K562 (cell line): ENCODE results near the gene MYL3. TPM values are rescaled to one million over a fixed set of nuclear protein-coding genes. Genes with fewer than 3 reads are reported as not detected.

Source experiments
- ATAC-seq: fragments of 200-7000 bp; cut with Tn5 transposase; 3 replicates; pipeline ENCODE4 v1.9.1; 2020; ENCODE audit warnings: moderate library complexity
- BruUV-seq: library from RNA; stranded (reverse); fragments of 400-500 nt; replicated peaks from 2 replicates; lab custom pipeline; 2021; lab: Mats Ljungman, UMichigan
- CTCF ChIA-PET: fragments of 300-600 bp; formaldehyde crosslinking; extraction: SDS; loops from one replicate; lab custom pipeline; 2021; ENCODE audit warnings: low intra/inter-chr PET ratio; lab: Yijun Ruan, JAX
- POLR2A ChIA-PET: fragments of 300-600, 350-650 bp; sonication (Branson Sonifier 250); formaldehyde crosslinking; extraction: SDS; loops from one replicate; lab custom pipeline; 2021; ENCODE audit warnings: antibody characterized with exemption, inconsistent platforms; lab: Yijun Ruan, JAX
- DNase-seq, 4 experiments: peaks; one replicate each; pipeline versions ENCODE4 v3.0.0 to v3.0.0-alpha.2; 2011 to 2018; ENCODE audit warnings: low spot score in 3 of 4, mixed read lengths in 3 of 4; ENCODE audit errors: extremely low read depth in 1 of 4
- FAIRE-seq: peaks from 2 replicates; lab custom pipeline; 2011; peaks lifted over from hg19 to GRCh38; lab: Jason Lieb, UNC
- H2AFZ ChIP-seq: 2 replicates; pipeline ENCODE4 v1.6.0; 2011; ENCODE audit warnings: low read depth, low read length, control low read depth, inconsistent platforms
- H3K27ac ChIP-seq: fragments of 200-600 bp; 3 replicates; pipeline ENCODE4 v1.8.0; 2011; ENCODE audit warnings: low read depth, mild to moderate bottlenecking, control low read depth, inconsistent platforms, low read length, moderate library complexity, mixed read lengths; ENCODE audit errors: extremely low read depth
- H3K27me3 ChIP-seq, 2 experiments: fragments of 300-600 bp in 1 of 2; 2 replicates in 1 of 2; 3 replicates in 1 of 2; pipeline versions ENCODE4 v1.6.0 to v1.8.0; 2011; ENCODE audit warnings: inconsistent platforms in 2 of 2, low read length in 2 of 2, mild to moderate bottlenecking in 1 of 2, mixed read lengths in 1 of 2, moderate library complexity in 1 of 2; ENCODE audit not compliant: control insufficient read depth in 2 of 2, insufficient read depth in 2 of 2
- H3K36me3 ChIP-seq: fragments of 300-600 bp; 3 replicates; pipeline ENCODE4 v1.8.0; 2011; ENCODE audit warnings: mild to moderate bottlenecking, low read length, inconsistent platforms; ENCODE audit not compliant: control insufficient read depth, insufficient read depth
- H3K4me1 ChIP-seq, 2 experiments: fragments of 200-600 bp in 1 of 2; replicated peaks in 1 of 2; 2 replicates in 1 of 2; 3 replicates in 1 of 2; pipeline versions ENCODE4 v1.5.1 to v1.8.0; 2011; ENCODE audit warnings: inconsistent platforms in 2 of 2, low read length in 2 of 2, mild to moderate bottlenecking in 1 of 2, mixed read lengths in 1 of 2, moderate library complexity in 1 of 2; ENCODE audit not compliant: control insufficient read depth in 2 of 2, insufficient read depth in 2 of 2
- H3K4me2 ChIP-seq: 2 replicates; pipeline ENCODE4 v1.6.1; 2011; ENCODE audit warnings: low read length, control low read depth, inconsistent platforms, mixed read lengths; ENCODE audit not compliant: insufficient read depth
- H3K4me3 ChIP-seq: fragments of 200-600 bp; sonication (generic), shearing (Covaris generic); 2 replicates; pipeline ENCODE4 v1.5.1; 2016; ENCODE audit warnings: control low read depth, inconsistent platforms
- H3K79me2 ChIP-seq: fragments of 200-600 bp; 3 replicates; pipeline ENCODE4 v1.8.0; 2011; ENCODE audit warnings: low read length, inconsistent platforms; ENCODE audit not compliant: control insufficient read depth, insufficient read depth
- H3K9ac ChIP-seq, 2 experiments: 2 replicates each; pipeline versions ENCODE4 v1.6.0 to v1.6.1; 2011; ENCODE audit warnings: low read depth in 2 of 2, low read length in 2 of 2, control low read depth in 1 of 2, inconsistent platforms in 1 of 2, mild to moderate bottlenecking in 1 of 2, mixed read lengths in 1 of 2; ENCODE audit not compliant: insufficient read depth in 1 of 2
- H3K9me1 ChIP-seq: one replicate; pipeline ENCODE4 v1.6.0; 2011; ENCODE audit warnings: inconsistent platforms, mild to moderate bottlenecking, low read length, moderate library complexity; ENCODE audit not compliant: control insufficient read depth, insufficient read depth
- H3K9me3 ChIP-seq: replicated peaks from 2 replicates; pipeline ENCODE4 v1.5.1; 2011; ENCODE audit warnings: low read depth, low read length, inconsistent platforms; ENCODE audit not compliant: control insufficient read depth, insufficient read depth
- H4K20me1 ChIP-seq: replicated peaks from 2 replicates; pipeline ENCODE4 v1.6.1; 2011; ENCODE audit warnings: low read length, inconsistent platforms, mixed read lengths; ENCODE audit not compliant: control insufficient read depth, insufficient read depth
- CTCFL ChIP-seq: IDR thresholded peaks from 2 replicates; pipeline ENCODE4 v1.6.1; 2011; ENCODE audit warnings: borderline replicate concordance, low read depth, mild to moderate bottlenecking, moderate library complexity, low read length; ENCODE audit not compliant: insufficient read depth, poor library complexity, severe bottlenecking
- FIP1L1 ChIP-seq: fragments of 200-400 bp; formaldehyde crosslinking; IDR thresholded peaks from 2 replicates; pipeline ENCODE4 v1.6.1; 2018; ENCODE audit warnings: mild to moderate bottlenecking, low read depth, low read length; ENCODE audit not compliant: poor library complexity, severe bottlenecking
- MBD1 ChIP-seq: fragments of 250-450 bp; sonication (Bioruptor Pico); IDR thresholded peaks from 2 replicates; pipeline ENCODE4 v1.8.0; 2022; ENCODE audit warnings: inconsistent platforms
- PRPF4 ChIP-seq: fragments of 200-400 bp; formaldehyde crosslinking; IDR thresholded peaks from one replicate; pipeline ENCODE4 v1.6.1; 2017; ENCODE audit warnings: low read length, low read depth, mild to moderate bottlenecking; ENCODE audit not compliant: insufficient read depth, poor library complexity, severe bottlenecking
- RBM39 ChIP-seq: fragments of 200-400 bp; formaldehyde crosslinking; optimal IDR thresholded peaks from 2 replicates; pipeline ENCODE3; 2018; ENCODE audit warnings: low read depth, low read length
- XRCC5 ChIP-seq: fragments of 200-400 bp; formaldehyde crosslinking; IDR thresholded peaks from 2 replicates; pipeline ENCODE4 v1.6.1; 2017; ENCODE audit warnings: low read depth, mild to moderate bottlenecking, low read length
- YY1 ChIP-seq, 3 experiments: IDR thresholded peaks; 2 replicates each; pipeline ENCODE4 v1.6.1; 2011; ENCODE audit warnings: low read length in 2 of 3, mild to moderate bottlenecking in 2 of 3, moderate library complexity in 2 of 3, borderline replicate concordance in 1 of 3, control low read depth in 1 of 3, low read depth in 1 of 3; ENCODE audit not compliant: insufficient read depth in 3 of 3, insufficient replicate concordance in 2 of 3, control insufficient read depth in 1 of 3, insufficient read length in 1 of 3; ENCODE audit errors: extremely low read depth in 1 of 3
- ZBTB8A ChIP-seq: fragments of 450-650 bp; IDR thresholded peaks from 2 replicates; pipeline ENCODE4 v1.6.1; 2018; ENCODE audit warnings: mild to moderate bottlenecking, moderate library complexity; ENCODE audit not compliant: partially characterized antibody
- WGBS: fragments of 100-300 bp; shearing (Covaris generic); methylation state at CpG from one replicate; pipeline ENCODE4 v1.1.6; 2016; ENCODE audit warnings: low coverage, mixed read lengths; ENCODE audit not compliant: insufficient coverage; ENCODE audit errors: missing lambda C conversion rate; 5-methylcytosine and 5-hydroxymethylcytosine counted together
- in situ Hi-C: fragments of 300-500 bp; cut with MboI; formaldehyde crosslinking; loops from 4 replicates; pipeline ENCODE4 v1.15.0; 2018; ENCODE audit warnings: inconsistent platforms, mixed read lengths
- intact Hi-C: fragments of 100-400 bp; cut with micrococcal nuclease; formaldehyde crosslinking; loops from 2 replicates; pipeline ENCODE4 v1.14.2; 2022
- polyA plus RNA-seq, 8 experiments: library from polyadenylated mRNA; depleted of rRNA in 4 of 8; stranded (reverse) in 5 of 8; unstranded in 3 of 8; fragments of >200 nt; fragmentation: Nextera tagmentation in 2 of 8; fragmentation: Illumina TruSeq in 1 of 8; extraction: Ambion mirVana in 2 of 8; extraction: Trizol in 1 of 8; gene quantifications; 2 replicates each; pipeline versions ENCODE4 v1.2.1 to v1.2.3, GENCODE V29; 2011 to 2014; ENCODE audit warnings: inconsistent platforms in 1 of 8, missing spikeins in 1 of 8
- total RNA-seq, 7 experiments: library from RNA; depleted of rRNA in 6 of 7; stranded (reverse); fragments of >200 nt in 6 of 7; fragmentation: Illumina TruSeq in 2 of 7; extraction: Trizol in 2 of 7; gene quantifications; 2 replicates each; pipeline versions ENCODE4 v1.2.1 to v1.2.3, GENCODE V29; 2011 to 2021; ENCODE audit warnings: low replicate concordance in 1 of 7
- TF ChIP-seq, protein P1 (sequence below): IDR thresholded peaks from 2 replicates; pipeline ENCODE4 v1.6.1; 2014; ENCODE audit warnings: antibody characterized with exemption
- TF ChIP-seq, protein P2 (sequence below): fragments of 200-800 bp; sonication (Bioruptor generic); IDR thresholded peaks from 2 replicates; pipeline ENCODE4 v1.6.1; 2017; ENCODE audit warnings: missing genetic modification characterization, missing compliant biosample characterization
- TF ChIP-seq, protein P3 (sequence below): fragments of 450-650 bp; conservative IDR thresholded peaks from 2 replicates; pipeline ENCODE4 v1.6.1; 2016; ENCODE audit warnings: missing genetic modification characterization, low read depth, mild to moderate bottlenecking, missing compliant biosample characterization, moderate library complexity

The MYL3 gene
- total and polyA plus RNA-seq, 9 of the 15 experiments (the other 6 are each of a cell fraction or from before 2014, with no cell fraction given), result 0.14 to 0.45 TPM; not detected in 7

GRCh38 chr3:46866032-46866595, 2.9 kb upstream of the MYL3 start:
- Histone ChIP-seq H3K79me2 (no peaks in the 10 kb centered on the region), H3K9me3 (no peaks in the 10 kb centered on the region), H3K27ac (no peak overlapping the region), H3K27me3 (peaks cover 5 to 42% of the 10 kb centered on the region in 2 experiments; a peak in 4 of 5 replicates), H3K4me1 (peaks cover 0 to 15% of the 10 kb centered on the region in 2 experiments; a peak in 2 of 5 replicates), H3K36me3 (no peaks in the 10 kb centered on the region), H3K4me3 (no peak overlapping the region), H3K4me2 (no peak overlapping the region), H4K20me1 (peaks cover 27% of the 10 kb centered on the region), H3K9me1 (no peaks in the 10 kb centered on the region), H3K9ac (no peak overlapping the region), H2AFZ (no peak overlapping the region)
- in situ Hi-C loops, result no loop called here
- ATAC-seq (no peak), DNase-seq (no peak), FAIRE-seq (no peak)
- POLR2A ChIA-PET, result interaction anchor here (0.6 kb wide), 1 partner anchor 315 kb away, joined by 3 read pairs; no protein-coding TSS in a partner anchor
- intact Hi-C loops, result loop anchor here (1.0 to 10.0 kb wide), 4 partner anchors 29 to 509 kb away; no protein-coding TSS in a partner anchor
- WGBS, result 29% methylated on average over 11 of the region's 11 CpGs
- BruUV-seq, result no TSS peak
- CTCF ChIA-PET, result interaction anchor here (0.7 to 2.5 kb wide), 7 partner anchors 29 to 459 kb away, joined by 3 to 16 read pairs (median 3); no protein-coding TSS in a partner anchor
- TF ChIP-seq RBM39 (no peak), PRPF4 (no peak), ZBTB8A (no peak), CTCFL (no peak), YY1 (IDR thresholded peaks at IDR 0.05; ENCODE audit: borderline replicate concordance in 1 of 3, control insufficient read depth in 1 of 3, extremely low read depth in 1 of 3, insufficient read depth in 3 of 3, insufficient read length in 1 of 3, insufficient replicate concordance in 2 of 3, low read depth in 1 of 3, low read length in 2 of 3) (no peak), MBD1 (no peak), FIP1L1 (no peak), XRCC5 (no peak)
- TF ChIP-seq, protein P1, sequence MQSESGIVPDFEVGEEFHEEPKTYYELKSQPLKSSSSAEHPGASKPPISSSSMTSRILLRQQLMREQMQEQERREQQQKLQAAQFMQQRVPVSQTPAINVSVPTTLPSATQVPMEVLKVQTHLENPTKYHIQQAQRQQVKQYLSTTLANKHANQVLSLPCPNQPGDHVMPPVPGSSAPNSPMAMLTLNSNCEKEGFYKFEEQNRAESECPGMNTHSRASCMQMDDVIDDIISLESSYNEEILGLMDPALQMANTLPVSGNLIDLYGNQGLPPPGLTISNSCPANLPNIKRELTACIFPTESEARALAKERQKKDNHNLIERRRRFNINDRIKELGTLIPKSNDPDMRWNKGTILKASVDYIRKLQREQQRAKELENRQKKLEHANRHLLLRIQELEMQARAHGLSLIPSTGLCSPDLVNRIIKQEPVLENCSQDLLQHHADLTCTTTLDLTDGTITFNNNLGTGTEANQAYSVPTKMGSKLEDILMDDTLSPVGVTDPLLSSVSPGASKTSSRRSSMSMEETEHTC, result no peak
- TF ChIP-seq, protein P2, sequence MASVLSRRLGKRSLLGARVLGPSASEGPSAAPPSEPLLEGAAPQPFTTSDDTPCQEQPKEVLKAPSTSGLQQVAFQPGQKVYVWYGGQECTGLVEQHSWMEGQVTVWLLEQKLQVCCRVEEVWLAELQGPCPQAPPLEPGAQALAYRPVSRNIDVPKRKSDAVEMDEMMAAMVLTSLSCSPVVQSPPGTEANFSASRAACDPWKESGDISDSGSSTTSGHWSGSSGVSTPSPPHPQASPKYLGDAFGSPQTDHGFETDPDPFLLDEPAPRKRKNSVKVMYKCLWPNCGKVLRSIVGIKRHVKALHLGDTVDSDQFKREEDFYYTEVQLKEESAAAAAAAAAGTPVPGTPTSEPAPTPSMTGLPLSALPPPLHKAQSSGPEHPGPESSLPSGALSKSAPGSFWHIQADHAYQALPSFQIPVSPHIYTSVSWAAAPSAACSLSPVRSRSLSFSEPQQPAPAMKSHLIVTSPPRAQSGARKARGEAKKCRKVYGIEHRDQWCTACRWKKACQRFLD (CRISPR knock-in tag), result no peak
- TF ChIP-seq, protein P3, sequence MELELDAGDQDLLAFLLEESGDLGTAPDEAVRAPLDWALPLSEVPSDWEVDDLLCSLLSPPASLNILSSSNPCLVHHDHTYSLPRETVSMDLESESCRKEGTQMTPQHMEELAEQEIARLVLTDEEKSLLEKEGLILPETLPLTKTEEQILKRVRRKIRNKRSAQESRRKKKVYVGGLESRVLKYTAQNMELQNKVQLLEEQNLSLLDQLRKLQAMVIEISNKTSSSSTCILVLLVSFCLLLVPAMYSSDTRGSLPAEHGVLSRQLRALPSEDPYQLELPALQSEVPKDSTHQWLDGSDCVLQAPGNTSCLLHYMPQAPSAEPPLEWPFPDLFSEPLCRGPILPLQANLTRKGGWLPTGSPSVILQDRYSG (tag), result no peak
